Measurements from ENCODE around the gene CDH13.

DNA sequence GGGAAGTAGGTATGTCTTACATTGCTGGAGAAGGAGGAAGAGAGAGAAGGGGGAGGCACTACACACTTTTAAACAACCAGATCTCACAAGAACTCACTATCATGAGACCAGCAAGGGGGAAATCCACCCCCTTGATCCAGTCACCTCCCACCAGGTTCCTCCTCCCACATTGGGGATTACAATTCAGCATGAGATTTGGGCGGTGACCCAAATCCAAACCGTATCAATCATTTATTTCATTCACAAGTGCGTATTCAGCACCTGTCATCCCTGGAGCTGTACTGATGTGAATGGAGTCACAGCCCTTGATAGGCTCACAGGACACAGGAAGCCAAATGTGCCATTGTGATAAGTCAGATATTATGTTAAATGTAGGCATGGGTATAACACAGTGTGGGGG is 952.7 kb downstream of the CDH13 start:
- TF ChIP-seq, protein P1, sequence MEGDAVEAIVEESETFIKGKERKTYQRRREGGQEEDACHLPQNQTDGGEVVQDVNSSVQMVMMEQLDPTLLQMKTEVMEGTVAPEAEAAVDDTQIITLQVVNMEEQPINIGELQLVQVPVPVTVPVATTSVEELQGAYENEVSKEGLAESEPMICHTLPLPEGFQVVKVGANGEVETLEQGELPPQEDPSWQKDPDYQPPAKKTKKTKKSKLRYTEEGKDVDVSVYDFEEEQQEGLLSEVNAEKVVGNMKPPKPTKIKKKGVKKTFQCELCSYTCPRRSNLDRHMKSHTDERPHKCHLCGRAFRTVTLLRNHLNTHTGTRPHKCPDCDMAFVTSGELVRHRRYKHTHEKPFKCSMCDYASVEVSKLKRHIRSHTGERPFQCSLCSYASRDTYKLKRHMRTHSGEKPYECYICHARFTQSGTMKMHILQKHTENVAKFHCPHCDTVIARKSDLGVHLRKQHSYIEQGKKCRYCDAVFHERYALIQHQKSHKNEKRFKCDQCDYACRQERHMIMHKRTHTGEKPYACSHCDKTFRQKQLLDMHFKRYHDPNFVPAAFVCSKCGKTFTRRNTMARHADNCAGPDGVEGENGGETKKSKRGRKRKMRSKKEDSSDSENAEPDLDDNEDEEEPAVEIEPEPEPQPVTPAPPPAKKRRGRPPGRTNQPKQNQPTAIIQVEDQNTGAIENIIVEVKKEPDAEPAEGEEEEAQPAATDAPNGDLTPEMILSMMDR (IDR thresholded peaks at IDR 0.05): no peak
- TF ChIP-seq EP300 (IDR thresholded peaks at IDR 0.05) (no peak), POLR2A (IDR thresholded peaks at IDR 0.05; ENCODE audit: low read length) (no peak), RAD21 (conservative IDR thresholded peaks at IDR 0.05 in 1 of 2, IDR thresholded peaks at IDR 0.05 in 1 of 2) (no peak), POLR2AphosphoS2 (conservative IDR thresholded peaks at IDR 0.05; ENCODE audit: low read length) (no peak)
